GM21786 (cell line): ENCODE measurements around the gene AXIN1.
"Not testable (repeated sequence)": the region's sequence is repeated elsewhere in the genome, so short reads cannot be mapped to it uniquely, and the experiment has no call there.

Source experiments
- ATAC-seq: cut with Tn5 transposase; IDR thresholded peaks from one replicate; pipeline ENCODE4 v1.9.1; 2021; ENCODE audit not compliant: unreplicated experiment

Gene AXIN1

GRCh38 chr16:352547-353403 lies at the start of gene AXIN1:
Gene AXIN1, minus strand, starts transcription at chr16:352723. Its CDS starts 5,698 bp downstream, at chr16:347025.
- peak; percentile 50 for ATAC-seq

- ATAC-seq, result peak; percentile 49
Observed at GRCh38 chr16:401468-402348, 49.2 kb upstream of the AXIN1 start, which contains the start of gene DECR2. Gene DECR2, plus strand, starts transcription at chr16:401885. Its CDS starts 79 bp downstream, at chr16:401964.

GRCh38 chr16:400061-400591 lies 47.6 kb upstream of the AXIN1 start:
- no peak for ATAC-seq

GRCh38 chr16:399340-400019 lies 47.0 kb upstream of the AXIN1 start:
- no peak for ATAC-seq

- no peak for ATAC-seq
Observed at GRCh38 chr16:398561-399339, 46.2 kb upstream of the AXIN1 start.

GRCh38 chr16:397736-398332 lies 45.3 kb upstream of the AXIN1 start:
- no peak for ATAC-seq

GRCh38 chr16:397135-397661 lies 44.7 kb upstream of the AXIN1 start, which contains the start of gene NME4:
Gene NME4, plus strand, starts transcription at chr16:397199. Its CDS starts 24 bp downstream, at chr16:397223.
- no peak for ATAC-seq

GRCh38 chr16:396605-397004 lies 44.1 kb upstream of the AXIN1 start:
- ATAC-seq, result no peak

GRCh38 chr16:396199-396598 lies 43.7 kb upstream of the AXIN1 start:
- no peak for ATAC-seq

- ATAC-seq, result no peak
Observed at GRCh38 chr16:392450-393030, 40.0 kb upstream of the AXIN1 start.

- no peak for ATAC-seq
Observed at GRCh38 chr16:391885-392335, 39.4 kb upstream of the AXIN1 start.

- no peak for ATAC-seq
Observed at GRCh38 chr16:389352-389751, 36.8 kb upstream of the AXIN1 start.

GRCh38 chr16:387761-388666 lies 35.5 kb upstream of the AXIN1 start:
- not testable (repeated sequence) for ATAC-seq

- no peak for ATAC-seq
Observed at GRCh38 chr16:386641-387156, 34.2 kb upstream of the AXIN1 start.

GRCh38 chr16:383326-384051 lies 31.0 kb upstream of the AXIN1 start:
- ATAC-seq, result no peak

- peak; percentile 44 for ATAC-seq
Observed at GRCh38 chr16:381789-382717, 29.5 kb upstream of the AXIN1 start, which contains the start of gene PGAP6. Gene PGAP6, minus strand, starts transcription at chr16:381978. Its CDS starts 157 bp downstream, at chr16:381821.
